HTR-8/SVneo (cell line): Measurements from ENCODE around the gene DNAAF3.
"Not testable (repeated sequence)": the region's sequence is repeated elsewhere in the genome, so short reads cannot be mapped to it uniquely, and the experiment has no call there.

Source experiments
- DNase-seq: peaks from one replicate; pipeline ENCODE4 v3.0.0; 2011; ENCODE audit warnings: low spot score, mixed read lengths; ENCODE audit not compliant: insufficient read length
- FAIRE-seq: peaks from 2 replicates; lab custom pipeline; 2011; peaks lifted over from hg19 to GRCh38; lab: Jason Lieb, UNC

The DNAAF3 gene

DNA sequence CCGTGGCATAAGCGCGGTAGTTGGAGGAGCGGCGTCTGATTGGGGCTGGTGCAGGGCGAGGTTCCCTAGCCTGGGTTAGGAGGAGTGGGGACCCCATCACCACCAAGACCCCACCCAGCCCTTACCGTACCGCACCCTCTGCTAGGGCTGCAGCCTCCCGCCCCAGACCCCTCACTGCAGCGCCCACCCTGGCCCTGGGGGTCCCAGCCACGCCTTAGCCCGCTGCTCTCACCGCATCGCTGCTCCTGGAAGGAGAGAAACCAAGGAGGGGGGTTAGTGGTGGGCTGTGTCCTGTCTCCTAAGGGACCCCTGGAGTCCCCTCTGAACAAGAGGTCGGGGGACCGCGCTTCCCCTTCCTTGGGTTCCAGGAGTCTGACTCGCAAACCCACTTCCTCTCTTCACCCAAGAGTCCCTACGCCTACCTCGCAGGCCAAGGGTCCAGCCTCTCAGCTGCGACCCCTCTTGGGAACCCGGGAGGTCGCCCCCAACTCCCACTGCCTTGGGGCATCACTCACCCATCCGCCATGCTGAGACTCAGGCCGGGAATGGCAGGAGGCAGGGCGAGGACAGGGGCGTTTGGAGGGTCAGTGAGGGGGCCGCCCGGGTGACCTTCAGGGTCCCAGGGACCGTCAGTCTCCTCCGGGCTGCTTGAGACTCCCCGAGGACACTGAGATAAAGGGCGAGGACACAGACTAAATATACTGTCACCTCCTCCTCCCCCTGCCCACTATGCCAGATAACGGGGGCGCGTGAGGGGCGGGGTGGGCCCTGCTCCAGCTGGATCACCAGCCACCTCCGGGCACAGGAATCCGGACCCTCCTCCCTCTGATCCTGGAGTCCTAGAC lies 9.1 kb downstream of the DNAAF3 start, which contains the start of gene TNNI3:
Gene TNNI3, minus strand, starts transcription at position 669 of the 845 bp plus-strand sequence. Its CDS starts 143 bp downstream, at position 526.
- no peak for FAIRE-seq
- DNase-seq = no peak

DNA sequence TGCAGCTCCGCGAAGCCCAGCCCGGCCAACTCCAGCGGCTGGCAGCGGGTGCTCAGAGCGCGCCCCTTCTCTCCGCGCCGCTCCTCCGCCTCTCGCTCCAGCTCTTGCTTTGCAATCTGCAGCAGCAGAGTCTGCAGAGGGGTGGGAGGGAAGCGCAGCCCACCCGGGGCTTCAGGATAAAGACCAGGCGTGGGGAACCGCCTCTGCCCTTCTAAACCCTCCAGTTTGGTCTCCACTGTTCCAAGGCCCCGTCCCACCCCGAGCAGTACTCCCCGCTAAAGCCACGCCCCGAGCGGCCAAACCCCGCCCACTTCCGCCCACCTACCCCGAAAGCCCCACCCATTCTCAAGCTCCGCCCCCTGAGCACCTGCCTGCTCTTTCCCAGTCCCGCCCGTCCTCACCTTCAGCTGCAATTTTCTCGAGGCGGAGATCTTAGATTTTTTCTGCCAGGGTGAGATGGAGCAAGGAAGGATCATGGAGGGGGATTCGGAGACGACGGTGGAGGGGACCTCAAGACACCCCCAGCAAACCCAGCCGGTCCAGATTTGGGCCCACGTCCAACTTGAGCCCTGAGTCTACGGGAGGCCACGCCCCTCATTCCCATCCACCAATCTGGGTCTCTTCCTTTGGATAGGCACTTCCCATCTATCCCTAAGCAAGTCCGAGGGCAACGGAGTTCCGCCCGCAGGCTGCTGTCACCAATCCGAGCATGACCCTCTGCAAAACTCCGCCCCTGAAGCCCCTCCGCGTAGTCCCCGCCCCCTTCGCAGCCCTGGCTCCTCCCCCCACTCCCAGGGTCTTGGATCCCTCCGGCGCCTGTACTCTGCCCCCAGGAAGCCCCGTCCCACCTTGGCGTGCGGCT lies 10.0 kb downstream of the DNAAF3 start:
- FAIRE-seq (no peak), DNase-seq (no peak)

GRCh38 chr19:55155784-55156183 lies 10.6 kb downstream of the DNAAF3 start:
- not testable (repeated sequence) for DNase-seq, FAIRE-seq

- DNase-seq (no peak), FAIRE-seq (no peak)
These were observed 12.7 kb downstream of the DNAAF3 start for GRCh38 chr19:55153652-55154264.

- no peak for DNase-seq
- FAIRE-seq = no peak
These were observed 14.4 kb downstream of the DNAAF3 start for GRCh38 chr19:55152017-55152416.

DNA sequence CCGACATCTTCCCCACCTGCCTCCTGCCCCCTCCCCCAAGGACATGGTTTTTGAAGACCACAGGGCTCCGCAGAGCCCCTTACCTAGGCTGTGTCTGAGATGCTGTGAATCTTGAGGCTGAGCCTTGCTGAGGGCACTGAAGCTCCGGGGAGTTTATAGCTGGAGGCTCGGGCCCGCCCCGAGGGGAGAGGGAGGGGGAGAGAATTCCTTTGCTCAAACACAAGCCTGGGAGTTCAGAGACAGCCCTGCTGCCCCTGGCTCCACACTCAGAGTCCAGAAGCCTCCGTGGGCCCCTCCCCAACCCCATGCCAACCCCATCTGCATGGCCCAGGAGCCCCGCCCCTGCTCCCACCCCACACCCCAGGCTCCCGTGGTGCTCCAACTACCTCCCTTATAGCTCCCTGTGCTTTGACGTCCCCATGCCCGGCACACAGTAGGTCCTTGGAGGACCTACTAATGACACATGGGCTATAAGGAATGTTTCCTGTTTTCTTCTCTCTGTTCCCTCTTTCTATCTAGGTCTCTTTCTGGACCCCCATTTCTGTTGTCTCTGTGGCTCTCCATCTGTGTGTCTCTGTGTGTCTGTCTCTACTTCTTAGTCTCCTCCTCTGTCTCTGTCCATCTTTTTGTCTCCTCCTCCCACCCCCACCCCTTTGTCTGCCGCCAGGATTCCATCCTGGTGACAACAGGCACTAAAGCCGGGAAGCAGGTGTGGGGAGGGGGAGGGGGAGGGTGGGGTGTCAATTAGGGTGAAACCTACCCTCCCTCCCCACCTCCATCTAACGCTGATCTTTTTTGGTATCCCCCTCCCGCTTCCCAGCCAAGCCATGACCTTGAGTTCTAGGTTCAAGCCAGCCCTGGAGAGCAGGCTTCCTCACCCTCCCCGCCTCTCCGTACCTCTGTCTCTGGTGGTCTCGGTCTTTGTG lies 17.1 kb downstream of the DNAAF3 start, which contains the start of gene TNNT1:
Gene TNNT1, minus strand, starts transcription at position 129 of the 926 bp plus-strand sequence. CDS start 2,049 bp downstream, outside the sequence.
- FAIRE-seq (no peak), DNase-seq (no peak)

- FAIRE-seq = no peak
These were observed 18.7 kb downstream of the DNAAF3 start for GRCh38 chr19:55147545-55148251.

DNA sequence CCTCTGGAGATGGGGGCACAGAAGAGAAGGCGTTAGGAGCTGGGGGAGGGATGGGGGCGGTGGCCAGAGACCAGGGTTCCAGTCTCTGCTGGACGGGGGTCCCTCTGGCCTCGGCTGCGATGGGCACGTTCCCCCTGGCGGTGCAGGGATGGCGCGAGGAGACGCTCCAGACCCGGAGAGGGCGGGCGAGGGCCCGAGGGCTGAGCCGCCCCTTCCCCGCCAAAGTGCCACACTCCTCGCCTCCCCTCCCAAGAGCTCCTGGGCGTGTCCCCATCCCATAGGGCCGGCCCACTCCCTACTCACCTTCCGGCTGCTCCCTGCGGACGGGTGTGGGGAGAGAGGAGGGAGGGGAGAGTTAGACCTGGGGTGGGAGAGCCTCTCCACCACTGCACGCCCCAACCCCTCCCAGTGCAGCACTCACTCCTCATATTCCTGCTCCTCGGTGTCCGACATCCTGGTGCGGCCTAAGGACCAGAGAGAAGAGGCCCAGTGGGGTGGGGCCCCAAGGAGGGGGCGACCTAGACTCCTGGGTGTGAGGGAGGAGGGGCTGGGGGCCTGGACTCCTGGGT lies 19.6 kb downstream of the DNAAF3 start:
- FAIRE-seq (peak; percentile 85), DNase-seq (peak; percentile 81)

More at GRCh38 chr19:55147545-55148251, 18.7 kb downstream of the DNAAF3 start:
- DNase-seq = no peak

DNA sequence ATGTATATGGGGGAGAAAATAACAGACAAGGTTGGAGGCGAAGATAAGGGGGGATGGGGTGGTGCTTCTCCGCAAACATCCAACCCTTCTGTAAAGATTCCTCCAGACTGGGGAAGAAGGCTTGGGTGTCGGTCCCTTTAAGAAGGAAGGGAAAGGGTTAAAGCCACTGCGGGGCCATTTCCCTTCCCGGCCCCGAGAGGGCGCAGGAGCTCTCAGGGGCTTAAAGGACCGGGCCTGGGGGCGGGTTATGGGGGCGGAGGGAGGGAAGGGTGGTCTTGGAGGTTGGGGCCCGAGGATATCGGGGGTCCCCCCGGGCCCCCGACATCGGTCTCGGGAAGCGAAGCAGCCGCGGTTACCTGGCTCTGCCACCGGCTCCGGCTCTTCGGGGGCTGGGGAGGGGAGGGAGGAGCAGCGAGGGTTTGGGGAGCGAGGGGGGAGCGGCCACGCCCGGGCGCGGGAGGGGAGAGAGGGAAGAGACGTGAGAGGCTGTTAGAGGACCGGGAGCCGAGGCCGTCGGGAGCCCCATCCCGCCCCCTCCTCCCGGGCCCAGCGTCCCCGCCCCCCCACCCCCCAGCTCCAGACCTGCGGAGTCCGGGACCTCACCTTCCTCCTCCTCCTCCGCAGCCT lies 20.2 kb downstream of the DNAAF3 start:
- FAIRE-seq (no peak), DNase-seq (peak; percentile 79)

GRCh38 chr19:55145232-55145631 lies 21.2 kb downstream of the DNAAF3 start:
- FAIRE-seq = no peak
- no peak for DNase-seq

- FAIRE-seq = no peak
- DNase-seq = no peak
These were observed 24.7 kb downstream of the DNAAF3 start for GRCh38 chr19:55141696-55142095.

- no peak for FAIRE-seq
- no peak for DNase-seq
These were observed 28.5 kb downstream of the DNAAF3 start for GRCh38 chr19:55137915-55138314.

GRCh38 chr19:55136399-55137102 lies 29.9 kb downstream of the DNAAF3 start:
- DNase-seq = no peak
- FAIRE-seq = no peak

DNA sequence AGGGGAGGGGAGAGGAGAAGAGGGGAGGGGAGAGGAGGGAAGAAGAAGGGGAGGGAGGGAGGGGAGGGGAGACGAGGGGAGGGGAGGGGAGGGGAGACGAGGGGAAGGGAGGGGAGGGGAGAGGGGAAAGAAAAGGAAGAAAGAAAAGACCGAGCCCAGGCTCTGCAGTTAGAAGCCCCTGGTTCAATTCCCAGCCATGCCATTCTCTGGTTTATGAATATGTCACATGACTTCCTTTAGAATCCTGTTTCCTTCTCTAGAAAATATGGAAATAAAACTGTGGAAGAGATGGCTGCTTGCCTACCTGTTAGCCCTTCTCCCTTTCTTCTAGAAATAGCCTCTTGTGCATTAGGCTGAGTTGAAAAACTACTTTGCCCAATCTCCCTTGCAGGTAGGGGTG lies 31.7 kb downstream of the DNAAF3 start:
- DNase-seq (no peak), FAIRE-seq (no peak)

DNA sequence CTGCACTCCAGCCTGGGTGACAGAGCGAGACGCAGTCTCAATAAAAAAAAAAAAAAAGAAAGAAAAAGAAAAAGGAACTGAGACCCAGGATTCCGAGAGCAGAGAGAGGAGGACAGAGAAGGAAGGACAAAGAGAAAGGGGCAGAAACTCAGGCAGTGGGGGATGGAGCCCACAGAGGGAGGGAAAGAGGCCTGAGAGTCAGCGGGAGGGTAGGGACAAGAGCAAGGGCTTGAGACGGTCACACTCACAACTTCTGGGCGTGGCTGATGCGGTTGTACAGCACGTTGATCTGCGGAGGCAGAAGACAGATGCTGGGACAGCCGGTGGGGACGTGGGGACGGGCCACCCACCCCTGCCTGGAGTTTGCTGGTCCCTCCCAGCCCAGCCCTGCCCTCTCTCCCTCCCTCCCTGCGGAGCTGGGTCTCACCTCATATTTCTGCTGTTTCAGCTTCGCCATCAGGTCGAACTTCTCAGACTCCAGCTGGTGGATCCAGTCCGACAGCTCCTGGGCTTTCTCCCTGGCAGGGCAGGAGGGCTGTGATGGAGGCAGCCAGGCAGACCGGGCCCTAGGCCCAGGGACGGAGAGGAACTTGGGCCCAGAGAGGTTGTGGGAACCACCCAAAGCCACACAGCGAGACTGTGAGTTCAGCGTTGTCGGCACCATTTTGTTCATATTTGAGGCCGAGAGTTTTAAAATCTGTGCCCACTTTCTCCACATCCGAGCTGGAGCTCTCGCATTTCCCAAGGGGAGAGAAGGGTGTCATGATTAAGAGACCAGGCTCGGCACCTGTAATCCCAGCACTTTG lies 32.6 kb downstream of the DNAAF3 start:
- DNase-seq (no peak), FAIRE-seq (no peak)

- DNase-seq (no peak), FAIRE-seq (no peak)
These were observed 33.8 kb downstream of the DNAAF3 start for GRCh38 chr19:55132453-55133129.
